Stimulated activated CD4-positive, alpha-beta T cell treated with anti-CD3 and anti-CD28 coated beads, Interleukin-1b, Interleukin-23, amount 100 ng/mL, for 24 hours (primary cell): Measurements from ENCODE around the gene DENND1A.

Experiments used
- DNase-seq, 4 experiments: peaks; one replicate each; pipeline ENCODE4 v3.0.0-alpha.2; 2020; ENCODE audit warnings: low read depth in 4 of 4, low spot score in 1 of 4

The DENND1A gene

GRCh38 chr9:123544007-123544827, 385.7 kb downstream of the DENND1A start:
- DNase-seq = no peak

GRCh38 chr9:123543492-123543891, 386.4 kb downstream of the DENND1A start:
- no peak for DNase-seq

GRCh38 chr9:123542435-123543225, 387.3 kb downstream of the DENND1A start:
- DNase-seq = no peak

DNA sequence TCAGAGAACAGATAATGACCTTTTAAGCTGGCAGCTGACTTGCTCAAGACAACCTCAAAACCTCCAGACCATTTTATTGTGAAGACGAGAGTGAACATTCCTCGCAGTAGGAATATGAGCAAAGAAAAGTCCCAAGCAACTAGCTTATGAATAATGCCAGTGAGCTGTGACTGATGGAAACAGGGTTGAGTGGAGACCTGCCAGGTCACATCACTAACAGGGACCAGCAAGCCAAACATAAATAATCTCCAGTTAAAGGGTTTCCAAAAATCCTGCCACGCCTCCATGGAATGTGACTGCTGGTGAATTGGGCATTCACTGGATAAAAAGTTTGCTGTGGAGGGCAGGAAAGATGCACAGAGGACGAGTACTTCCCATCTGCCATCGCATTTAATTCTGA, 388.5 kb downstream of the DENND1A start:
- DNase-seq = no peak

GRCh38 chr9:123540457-123540856, 389.5 kb downstream of the DENND1A start:
- DNase-seq = no peak

DNA sequence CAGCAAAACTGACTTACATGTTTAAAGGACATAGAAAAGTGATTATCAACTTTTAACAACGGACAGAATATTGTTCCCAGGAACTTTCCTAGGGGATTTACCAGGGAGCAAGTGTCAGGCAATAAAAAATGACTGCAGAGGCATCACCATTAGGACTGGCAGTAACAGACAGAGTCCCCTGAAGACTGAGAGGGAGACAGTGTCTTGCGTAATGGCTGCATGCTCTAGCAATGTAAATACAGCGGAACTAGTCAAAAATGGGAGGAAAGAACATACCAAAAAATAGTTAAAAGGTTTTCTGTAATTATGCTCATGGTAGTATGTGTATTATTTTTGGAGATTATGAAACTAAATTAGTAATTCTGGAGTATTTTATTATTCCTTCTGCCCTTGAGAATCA, 392.1 kb downstream of the DENND1A start:
- no peak for DNase-seq

DNA sequence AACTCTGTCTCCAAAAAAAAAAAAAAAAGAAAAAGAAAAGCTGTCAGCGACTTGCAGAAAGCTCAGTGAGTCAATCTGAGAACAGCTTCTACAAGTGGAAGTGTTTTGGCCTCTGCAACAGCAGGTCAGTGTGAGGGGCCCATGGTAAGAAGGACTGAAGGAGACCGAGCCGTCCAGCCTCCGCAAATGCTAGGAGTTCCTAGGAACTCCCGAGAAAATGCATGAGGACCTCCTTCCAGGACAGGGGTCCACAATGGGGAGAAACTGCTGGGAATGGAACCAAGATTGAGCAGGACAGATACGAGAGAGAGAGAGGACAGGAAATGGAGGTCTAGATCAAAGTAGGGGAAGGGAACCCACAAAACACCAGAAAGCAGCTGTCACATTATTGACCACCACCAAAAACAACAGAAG, 393.5 kb downstream of the DENND1A start:
- DNase-seq = no peak

GRCh38 chr9:123534336-123534735, 395.6 kb downstream of the DENND1A start:
- no peak for DNase-seq

DNA sequence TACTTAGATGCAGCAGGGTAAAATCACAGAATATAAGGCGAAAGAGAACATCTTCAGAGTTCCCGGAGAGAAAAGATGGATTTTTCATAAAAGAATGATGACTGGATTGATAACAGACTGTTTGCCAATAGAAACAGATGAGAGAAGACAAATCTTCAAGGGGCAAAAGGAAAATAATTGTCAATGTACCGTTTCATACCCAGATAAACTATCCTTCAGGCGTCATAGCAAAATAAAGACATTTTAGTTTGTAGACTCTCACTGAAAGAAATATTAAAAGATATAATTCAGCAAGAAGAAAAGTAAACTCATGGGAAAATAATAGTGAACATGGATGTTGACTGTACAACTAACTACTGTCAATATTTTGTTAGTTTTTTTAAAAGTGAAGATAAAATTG, 399.7 kb downstream of the DENND1A start:
- no peak for DNase-seq

GRCh38 chr9:123528501-123528900, 401.4 kb downstream of the DENND1A start:
- DNase-seq = no peak

DNA sequence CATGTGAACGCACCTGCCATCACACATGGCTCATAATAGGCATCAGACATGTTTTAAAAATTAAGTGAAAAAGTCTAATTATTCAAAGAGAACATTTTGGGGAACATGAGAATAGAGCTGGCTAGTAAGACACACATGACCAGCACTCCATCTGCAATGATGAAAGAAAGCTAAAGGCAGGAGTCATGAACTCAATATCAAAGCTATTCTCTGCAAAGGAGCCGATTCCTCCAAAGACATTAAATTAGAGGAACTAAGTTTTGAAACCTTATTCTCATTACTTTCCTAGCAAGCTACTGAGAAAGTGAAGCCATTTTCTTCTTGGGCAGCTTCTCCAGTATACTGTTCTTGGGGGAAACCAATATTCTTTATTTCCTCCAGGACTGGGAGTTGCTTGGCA, 401.9 kb downstream of the DENND1A start:
- DNase-seq = no peak

DNA sequence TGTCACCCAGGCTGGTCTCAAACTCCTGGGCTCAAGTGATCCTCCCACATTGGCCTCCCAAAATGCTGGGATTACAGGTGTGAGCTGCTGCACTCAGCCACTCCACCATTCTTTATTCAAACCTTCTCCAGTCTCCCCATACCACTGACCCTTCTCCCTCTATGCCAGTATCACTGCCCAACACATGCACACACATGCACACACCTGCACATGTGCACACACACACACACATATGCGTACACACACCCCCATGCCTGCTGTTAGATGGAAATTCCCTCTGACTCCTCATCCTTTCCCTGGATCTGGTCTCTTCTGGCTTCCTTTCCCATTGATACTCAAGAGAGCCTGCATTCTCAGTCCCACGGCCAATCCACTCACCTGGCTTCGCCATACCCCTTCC, 404.0 kb downstream of the DENND1A start:
- no peak for DNase-seq

DNA sequence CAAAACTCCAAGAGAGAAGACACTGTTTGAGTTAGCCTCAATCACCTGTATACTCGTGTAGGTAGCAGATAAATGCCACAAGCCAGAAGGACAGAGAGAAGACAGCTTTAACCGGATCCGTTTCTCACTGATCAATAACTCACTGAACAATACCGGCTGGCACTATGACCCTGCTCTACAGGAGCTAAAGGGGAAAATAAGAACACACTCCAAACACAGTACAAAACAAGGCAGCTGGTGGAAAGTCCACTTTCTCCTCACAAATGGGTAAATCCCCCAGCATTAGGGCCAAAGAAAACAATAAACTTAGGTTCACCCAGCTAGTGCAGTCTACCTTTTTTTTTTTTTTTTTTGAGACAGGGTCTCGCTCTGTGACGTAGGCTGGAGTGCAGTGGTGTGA, 404.5 kb downstream of the DENND1A start:
- DNase-seq = no peak

DNA sequence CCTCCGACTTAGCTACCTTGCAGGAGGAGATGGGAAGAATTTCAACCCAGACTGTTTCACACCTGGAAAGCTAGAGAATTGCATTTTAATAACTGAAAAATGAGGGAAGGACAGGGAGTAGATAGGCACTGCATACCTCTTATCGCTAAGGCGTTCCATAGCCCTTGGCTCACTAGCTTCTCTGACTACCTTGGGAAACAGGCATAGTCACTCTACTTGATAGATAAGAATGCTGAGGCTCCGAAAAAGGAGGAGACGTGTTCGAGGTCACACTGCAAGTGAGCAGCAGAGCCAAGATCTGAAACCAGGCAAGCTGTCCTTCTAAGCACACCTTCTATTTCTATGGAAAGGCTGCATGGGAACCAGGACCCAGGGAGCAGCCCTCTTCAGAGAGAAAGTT, 405.1 kb downstream of the DENND1A start:
- no peak for DNase-seq

DNA sequence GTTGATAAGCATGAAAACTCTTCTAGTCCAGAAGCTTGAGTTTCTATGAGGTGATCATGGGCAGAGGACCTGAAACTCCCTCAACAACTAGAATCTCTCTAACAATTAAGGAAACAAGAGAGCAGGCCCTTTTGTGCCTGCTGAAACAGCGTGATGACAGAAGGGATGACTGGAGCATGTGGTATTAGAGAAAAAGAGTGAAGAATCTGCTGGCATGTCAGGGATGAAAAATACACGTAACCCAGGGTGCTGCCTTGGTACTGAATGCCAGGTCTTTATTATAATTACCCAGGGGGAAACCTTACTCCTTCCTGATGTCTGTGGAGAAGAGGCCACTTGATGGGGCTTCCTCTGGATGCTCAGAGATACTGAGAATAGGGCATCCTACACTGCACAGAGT, 406.1 kb downstream of the DENND1A start:
- DNase-seq = no peak

- no peak for DNase-seq
Observed at GRCh38 chr9:123523001-123523400, 406.9 kb downstream of the DENND1A start.

GRCh38 chr9:123522251-123522650, 407.7 kb downstream of the DENND1A start:
- DNase-seq = no peak

DNA sequence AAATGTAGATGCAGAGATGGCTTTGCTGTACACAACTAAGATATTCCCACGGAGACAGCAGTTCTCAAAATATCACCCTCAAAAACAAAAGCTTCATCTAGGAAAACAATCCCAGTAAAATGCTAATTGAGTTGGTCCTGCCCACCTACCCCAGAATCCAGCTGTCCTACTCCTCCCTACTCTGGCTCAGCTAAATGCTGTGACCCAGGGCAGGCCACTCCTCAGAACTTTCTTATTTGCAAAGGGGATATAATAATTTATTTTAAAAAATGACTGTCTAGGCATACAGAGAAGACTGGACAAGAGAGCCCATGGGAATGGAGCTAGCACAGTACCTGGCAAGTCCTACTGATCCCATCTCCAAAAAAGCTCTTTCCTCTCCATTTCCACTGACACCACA, 411.6 kb downstream of the DENND1A start:
- no peak for DNase-seq

DNA sequence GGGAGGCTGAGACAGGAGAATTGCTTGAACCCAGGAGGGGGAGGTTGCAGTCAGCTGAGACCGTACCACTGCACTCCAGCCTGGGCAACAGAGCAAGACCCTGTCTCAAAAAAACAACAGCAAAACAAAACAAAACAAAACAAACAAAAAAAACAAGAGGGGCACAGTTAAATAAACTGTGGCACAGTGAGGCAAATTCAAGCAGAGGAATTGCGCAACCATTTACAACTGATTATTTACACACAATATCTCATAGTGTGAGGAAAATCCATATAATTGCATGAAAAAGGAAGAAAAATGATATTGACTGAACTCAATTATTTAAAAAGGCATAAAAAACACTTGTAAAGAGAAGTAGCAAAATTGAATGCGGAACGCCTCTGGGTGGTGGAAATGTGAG, 412.4 kb downstream of the DENND1A start:
- no peak for DNase-seq

- DNase-seq = no peak
Observed at GRCh38 chr9:123514766-123515165, 415.2 kb downstream of the DENND1A start.

DNA sequence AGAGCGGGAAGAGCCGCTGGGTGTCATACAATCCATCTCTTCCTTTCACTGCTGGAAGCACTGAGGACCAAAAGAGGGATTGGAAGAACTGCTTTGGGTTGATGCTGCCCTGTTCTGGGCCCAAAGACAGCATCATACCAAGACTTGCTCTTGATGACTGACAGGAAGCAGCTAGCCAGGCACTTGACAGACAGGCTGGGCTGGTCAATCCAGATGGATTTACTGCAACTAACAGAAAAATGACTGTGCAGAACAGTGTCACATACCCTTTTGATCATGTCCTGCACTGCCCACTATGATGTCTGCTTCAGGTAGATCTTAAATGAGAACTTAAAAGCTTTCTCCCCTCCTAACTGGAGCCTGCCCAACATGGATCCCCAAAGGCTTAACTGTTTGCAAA, 416.4 kb downstream of the DENND1A start:
- DNase-seq = no peak
